OCI-LY7 (cell line): ENCODE data around the gene CHST3.

Source experiments
- CTCF ChIP-seq: fragments of 200-600 bp; sonication (generic); conservative IDR thresholded peaks from 2 replicates; pipeline ENCODE4 v1.5.1; 2014; ENCODE audit warnings: mild to moderate bottlenecking, antibody characterized with exemption, low read length, moderate library complexity, mixed read lengths
- EZH2phosphoT487 ChIP-seq: fragments of 200-600 bp; sonication (generic); IDR thresholded peaks from 2 replicates; pipeline ENCODE4 v1.6.1; 2018; ENCODE audit warnings: low read depth, borderline replicate concordance, mild to moderate bottlenecking, mixed run types, antibody characterized with exemption, low read length, moderate library complexity, mixed read lengths

GRCh38 chr10:71999360-72000072, 35.3 kb downstream of the CHST3 start:
- TF ChIP-seq CTCF, result no peak
- no peak for TF ChIP-seq EZH2phosphoT487
